Thyroid gland (tissue), 4 donors: Measurements from ENCODE around the gene NUAK1.

Source experiments
- CTCF ChIP-seq, 6 experiments: fragments of 200-600 bp in 3 of 6; fragments of 450-650 bp in 3 of 6; sonication (generic) in 3 of 6; IDR thresholded peaks; one replicate each; pipeline ENCODE4 v1.5.1; 2016 to 2019; ENCODE audit warnings: antibody characterized with exemption in 6 of 6, mild to moderate bottlenecking in 2 of 6, inconsistent platforms in 1 of 6, moderate library complexity in 1 of 6
- POLR2A ChIP-seq, 2 donors: fragments of 450-650 bp; IDR thresholded peaks; one replicate each; pipeline ENCODE4 v1.6.1; 2017; ENCODE audit warnings: antibody characterized with exemption in 2 of 2, mild to moderate bottlenecking in 2 of 2, moderate library complexity in 1 of 2

- TF ChIP-seq POLR2A (IDR thresholded peaks at IDR 0.05) (no peak), CTCF (IDR thresholded peaks at IDR 0.05) (no peak)
These were observed 104.4 kb downstream of the NUAK1 start for GRCh38 chr12:106034316-106034715.
